Esophagus muscularis mucosa (tissue), 4 donors: Measurements from ENCODE around the gene MVB12B.

Source experiments
- EP300 ChIP-seq: sonication (generic); formaldehyde crosslinking; IDR thresholded peaks from one replicate; pipeline ENCODE4 v1.6.1; 2017; ENCODE audit warnings: antibody characterized with exemption
- POLR2A ChIP-seq: fragments of 450-650 bp; IDR thresholded peaks from one replicate; pipeline ENCODE4 v1.6.1; 2017; ENCODE audit warnings: antibody characterized with exemption, moderate library complexity, mild to moderate bottlenecking, low read depth
- POLR2AphosphoS5 ChIP-seq, 2 donors: sonication (generic); formaldehyde crosslinking; IDR thresholded peaks; one replicate each; pipeline ENCODE4 v1.6.1; 2017; ENCODE audit warnings: antibody characterized with exemption in 2 of 2
- TF ChIP-seq, protein P1 (sequence below), 3 experiments: fragments of 200-600 bp in 2 of 3; fragments of 450-650 bp in 1 of 3; sonication (generic) in 2 of 3; IDR thresholded peaks; one replicate each; pipeline ENCODE4 v1.5.1; 2017 to 2019; ENCODE audit warnings: antibody characterized with exemption in 3 of 3, mild to moderate bottlenecking in 2 of 3, moderate library complexity in 1 of 3

DNA sequence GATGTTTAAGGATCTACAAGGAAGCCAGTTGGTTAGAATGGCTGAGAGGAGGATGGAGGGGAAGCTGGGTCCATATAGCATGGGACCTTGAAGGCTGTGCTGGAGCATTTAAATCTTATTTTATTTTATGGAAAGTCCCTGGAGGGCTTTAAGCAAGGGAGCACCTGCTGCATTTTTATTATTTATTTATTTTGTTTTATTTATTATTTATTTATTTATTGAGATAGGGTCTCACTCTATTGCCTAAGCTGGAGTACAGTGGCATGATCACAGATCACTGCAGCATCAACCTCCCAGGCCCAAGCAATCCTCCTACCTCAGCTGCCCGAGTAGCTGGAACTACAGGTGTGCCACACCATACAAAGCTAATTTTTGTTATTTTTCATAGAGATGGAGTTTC lies 4.9 kb upstream of the MVB12B start:
- no peak for TF ChIP-seq POLR2A
- TF ChIP-seq, protein P1, sequence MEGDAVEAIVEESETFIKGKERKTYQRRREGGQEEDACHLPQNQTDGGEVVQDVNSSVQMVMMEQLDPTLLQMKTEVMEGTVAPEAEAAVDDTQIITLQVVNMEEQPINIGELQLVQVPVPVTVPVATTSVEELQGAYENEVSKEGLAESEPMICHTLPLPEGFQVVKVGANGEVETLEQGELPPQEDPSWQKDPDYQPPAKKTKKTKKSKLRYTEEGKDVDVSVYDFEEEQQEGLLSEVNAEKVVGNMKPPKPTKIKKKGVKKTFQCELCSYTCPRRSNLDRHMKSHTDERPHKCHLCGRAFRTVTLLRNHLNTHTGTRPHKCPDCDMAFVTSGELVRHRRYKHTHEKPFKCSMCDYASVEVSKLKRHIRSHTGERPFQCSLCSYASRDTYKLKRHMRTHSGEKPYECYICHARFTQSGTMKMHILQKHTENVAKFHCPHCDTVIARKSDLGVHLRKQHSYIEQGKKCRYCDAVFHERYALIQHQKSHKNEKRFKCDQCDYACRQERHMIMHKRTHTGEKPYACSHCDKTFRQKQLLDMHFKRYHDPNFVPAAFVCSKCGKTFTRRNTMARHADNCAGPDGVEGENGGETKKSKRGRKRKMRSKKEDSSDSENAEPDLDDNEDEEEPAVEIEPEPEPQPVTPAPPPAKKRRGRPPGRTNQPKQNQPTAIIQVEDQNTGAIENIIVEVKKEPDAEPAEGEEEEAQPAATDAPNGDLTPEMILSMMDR (IDR thresholded peaks at IDR 0.05): no peak
- no peak for TF ChIP-seq POLR2AphosphoS5 (IDR thresholded peaks at IDR 0.05)
- TF ChIP-seq EP300: no peak
